Stimulated activated CD4-positive, alpha-beta T cell treated with anti-CD3 and anti-CD28 coated beads, Interleukin-15, amount 100 ng/mL, for 48 hours (primary cell): ENCODE results near the gene FAAH.

Experiments
- DNase-seq, 2 donors: peaks; one replicate each; pipeline ENCODE4 v3.0.0-alpha.2; 2020; ENCODE audit warnings: low read depth in 2 of 2

Gene FAAH

DNA sequence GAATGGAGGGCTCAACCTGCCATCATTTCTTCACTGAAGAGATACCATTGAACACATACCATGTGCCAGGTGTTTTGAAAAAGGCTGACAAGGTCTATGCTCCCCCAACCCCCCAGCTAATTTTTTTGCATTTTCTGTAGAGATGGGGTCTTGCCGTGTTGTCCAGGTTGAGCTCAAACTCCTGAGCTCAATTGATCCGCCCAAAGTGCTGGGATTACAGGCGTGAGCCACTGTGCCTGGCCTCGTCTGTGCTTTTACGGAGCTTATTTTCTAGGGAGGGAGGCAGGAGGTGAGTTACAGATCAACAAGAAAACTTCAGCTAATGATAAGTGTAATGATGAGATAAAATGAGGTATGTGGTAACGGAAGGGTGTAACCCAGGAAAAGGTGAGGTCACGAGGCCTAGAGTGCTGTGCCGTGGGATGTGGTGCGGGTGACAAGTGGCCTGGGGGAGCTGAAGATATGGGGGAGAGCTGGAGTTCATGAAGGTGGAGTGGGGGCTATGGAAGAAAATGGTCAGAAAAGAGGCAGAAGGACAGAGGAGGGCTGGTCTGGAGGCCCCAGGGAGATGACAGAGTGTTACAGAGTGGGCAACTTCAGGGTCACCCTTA, 28.2 kb downstream of the FAAH start:
- DNase-seq: no peak

GRCh38 chr1:46423574-46424240, 29.6 kb downstream of the FAAH start:
- DNase-seq: no peak

GRCh38 chr1:46424730-46425129, 30.6 kb downstream of the FAAH start:
- no peak for DNase-seq

DNA sequence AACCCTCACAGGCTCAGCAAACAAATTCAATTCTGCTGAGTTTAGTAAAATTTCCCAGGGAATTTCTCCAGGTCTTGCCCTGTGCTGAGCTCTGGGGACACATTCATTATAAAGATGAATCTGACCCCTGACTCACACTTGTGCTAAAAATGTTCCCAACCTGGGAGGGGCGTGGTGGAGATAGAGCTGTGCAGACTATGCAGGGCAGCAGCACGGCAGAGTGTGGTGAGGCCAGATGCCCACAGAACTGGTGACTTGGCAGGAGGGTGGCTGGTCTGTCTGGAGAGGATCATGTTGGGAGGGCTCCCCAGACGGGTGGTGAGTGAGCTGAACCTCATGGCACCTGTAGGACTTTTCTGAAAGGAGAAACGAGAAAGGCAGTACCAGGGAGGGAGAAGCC, 31.6 kb downstream of the FAAH start:
- no peak for DNase-seq

GRCh38 chr1:46427541-46427940, 33.4 kb downstream of the FAAH start:
- DNase-seq: no peak

- DNase-seq: no peak
Observed at GRCh38 chr1:46429436-46429835, 35.3 kb downstream of the FAAH start.

GRCh38 chr1:46431695-46432094, 37.6 kb downstream of the FAAH start:
- no peak for DNase-seq

DNA sequence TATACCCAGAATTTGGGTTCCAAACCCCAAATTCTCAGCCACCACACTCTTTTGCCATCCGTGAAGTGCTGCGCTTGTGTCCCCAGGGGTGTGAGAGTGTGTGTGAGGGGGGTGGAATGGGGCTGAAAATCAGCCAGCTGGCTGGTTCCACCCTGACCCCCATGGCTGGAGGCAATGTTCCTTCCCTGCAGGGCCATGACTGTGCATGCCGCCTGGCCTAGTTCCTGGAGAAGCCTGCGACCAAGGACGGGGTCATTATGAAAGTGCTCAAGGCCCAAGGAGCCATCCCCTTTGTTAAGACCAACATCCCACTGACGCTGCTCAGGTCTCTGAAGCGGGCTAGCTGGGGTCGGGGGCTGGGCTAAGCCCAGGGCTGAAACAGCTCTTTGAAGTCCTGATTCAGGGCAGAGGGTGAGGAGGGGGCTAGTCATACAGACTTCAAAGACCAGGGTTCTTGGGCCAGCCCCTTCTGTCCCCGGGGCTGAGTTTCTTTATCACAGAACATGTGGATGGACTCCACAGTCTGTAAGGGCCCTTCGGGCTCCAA, 38.7 kb downstream of the FAAH start:
- no peak for DNase-seq

DNA sequence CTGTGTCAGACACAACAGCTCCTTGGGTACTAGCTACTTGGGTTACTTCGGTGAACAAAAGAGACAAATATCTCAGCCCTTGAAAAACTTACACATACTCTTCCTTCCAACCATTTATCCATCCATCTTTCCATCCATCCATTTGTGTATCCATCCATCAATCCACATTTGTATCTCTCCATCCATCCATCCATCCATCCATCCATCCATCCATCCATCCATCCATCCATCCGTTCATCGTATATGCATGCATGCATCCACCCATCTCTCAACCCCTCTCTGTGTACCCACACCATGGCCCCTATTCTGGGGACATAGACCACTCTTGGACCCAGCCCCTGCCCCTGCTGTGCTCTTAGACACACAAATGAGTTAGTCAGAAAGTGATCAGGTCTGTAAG, 40.2 kb downstream of the FAAH start:
- DNase-seq: no peak

GRCh38 chr1:46436844-46437243, 42.7 kb downstream of the FAAH start:
- DNase-seq: no peak

- no peak for DNase-seq
Observed at GRCh38 chr1:46437723-46438122, 43.6 kb downstream of the FAAH start.

- DNase-seq: no peak
Observed at GRCh38 chr1:46438346-46438745, 44.2 kb downstream of the FAAH start.

DNA sequence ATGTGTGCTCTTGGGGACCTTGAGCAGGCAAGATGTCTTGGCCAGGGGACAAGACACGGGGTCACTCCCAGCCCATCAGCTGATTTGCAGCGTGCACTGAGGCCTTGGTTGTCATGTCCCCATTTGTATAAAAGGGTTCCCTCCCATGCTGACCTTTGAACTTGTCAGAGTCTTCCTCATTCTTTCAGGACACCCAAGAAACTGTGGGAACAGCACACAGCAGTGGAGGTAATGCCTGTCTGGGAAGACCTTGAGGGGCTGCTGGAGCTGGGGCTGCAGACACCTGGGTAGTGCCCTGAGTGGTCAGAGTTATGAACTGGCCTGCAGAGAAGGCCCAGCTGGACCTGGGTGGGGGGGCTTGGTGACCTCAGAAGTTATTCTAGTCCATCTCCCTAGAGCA, 46.4 kb downstream of the FAAH start:
- DNase-seq: no peak

DNA sequence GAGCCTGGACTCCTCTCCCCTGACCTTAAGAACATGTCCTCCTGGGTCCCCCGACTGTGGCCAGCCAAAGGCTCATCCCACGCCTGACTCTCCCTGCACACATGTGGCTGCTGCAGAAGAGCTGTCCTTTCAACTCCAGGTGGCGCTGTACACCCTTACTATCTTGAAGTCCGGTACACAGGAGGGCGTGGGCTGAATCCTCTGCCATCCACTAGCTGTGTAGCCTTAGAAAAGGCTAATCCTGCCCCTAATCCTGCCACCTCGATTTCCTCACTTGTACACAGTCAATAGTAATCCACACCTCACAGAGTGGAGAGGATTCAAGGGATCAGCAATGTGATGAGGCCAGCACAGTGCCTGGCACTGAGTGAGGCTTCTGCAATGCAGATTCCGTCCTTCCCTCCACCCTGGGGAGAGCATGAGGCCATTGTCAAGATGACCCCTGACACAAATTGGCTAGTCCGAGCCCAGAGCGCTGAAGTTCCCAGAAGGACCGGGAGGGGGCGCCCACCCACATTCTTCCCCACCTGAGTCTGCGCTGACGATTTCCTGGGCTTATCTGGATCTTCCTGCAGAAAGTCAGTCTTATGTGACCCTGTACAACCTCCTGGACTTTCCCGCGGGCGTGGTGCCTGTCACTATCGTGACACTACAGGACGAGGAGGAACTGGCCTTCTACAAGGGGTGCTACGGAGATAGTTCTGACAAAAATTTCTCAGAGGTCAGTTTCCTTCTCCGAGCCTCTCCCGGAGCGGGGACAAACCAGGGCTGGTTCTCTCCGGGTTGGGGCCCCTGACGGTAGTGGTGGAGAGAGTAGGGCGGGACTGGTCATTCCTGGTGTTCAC, 48.4 kb downstream of the FAAH start:
- DNase-seq: peak; percentile 49 to 64

GRCh38 chr1:46444466-46444865, 50.3 kb downstream of the FAAH start:
- no peak for DNase-seq

GRCh38 chr1:46445773-46446256, 51.7 kb downstream of the FAAH start:
- no peak for DNase-seq

DNA sequence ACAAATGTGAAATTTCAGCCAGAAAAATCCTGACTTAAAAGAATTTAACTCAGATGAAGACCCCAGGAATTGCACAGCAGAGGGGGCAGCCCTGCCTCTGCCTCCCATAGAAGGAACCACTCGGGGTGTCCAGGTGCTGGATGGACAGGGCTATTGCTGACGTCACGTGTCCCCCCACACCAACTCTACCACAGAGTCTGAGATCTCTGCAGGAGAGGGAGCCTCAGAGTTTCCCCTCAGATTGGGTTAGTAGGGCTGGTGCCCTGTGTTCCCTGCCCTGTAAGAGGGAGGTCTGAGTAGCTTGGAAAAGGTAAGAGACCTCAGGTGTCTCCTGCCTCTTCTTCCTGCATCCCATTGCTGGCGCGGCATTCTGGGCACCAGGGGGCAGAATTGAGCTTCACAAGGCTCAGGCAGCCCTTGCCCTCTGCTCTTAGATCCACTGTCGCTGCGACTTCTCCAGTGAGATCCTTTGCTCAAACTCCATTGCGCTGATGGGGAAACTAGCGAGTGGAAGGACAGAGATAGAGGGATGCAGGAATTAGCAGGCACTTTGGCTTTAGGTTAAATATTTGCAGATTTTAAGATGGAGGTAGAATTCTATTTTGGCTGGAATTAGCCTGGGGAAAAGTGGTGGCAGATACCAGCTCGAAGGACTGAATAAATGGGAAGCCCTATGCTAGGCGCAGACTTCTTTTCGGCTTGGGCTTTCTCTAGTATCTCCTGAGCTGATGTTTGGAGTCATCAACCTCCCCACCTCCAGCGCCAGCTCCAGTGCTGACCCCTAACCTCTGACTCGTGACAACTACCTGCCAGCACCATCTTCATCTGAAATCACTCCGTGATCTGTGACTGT, 52.8 kb downstream of the FAAH start:
- DNase-seq: peak; percentile 58 to 76

DNA sequence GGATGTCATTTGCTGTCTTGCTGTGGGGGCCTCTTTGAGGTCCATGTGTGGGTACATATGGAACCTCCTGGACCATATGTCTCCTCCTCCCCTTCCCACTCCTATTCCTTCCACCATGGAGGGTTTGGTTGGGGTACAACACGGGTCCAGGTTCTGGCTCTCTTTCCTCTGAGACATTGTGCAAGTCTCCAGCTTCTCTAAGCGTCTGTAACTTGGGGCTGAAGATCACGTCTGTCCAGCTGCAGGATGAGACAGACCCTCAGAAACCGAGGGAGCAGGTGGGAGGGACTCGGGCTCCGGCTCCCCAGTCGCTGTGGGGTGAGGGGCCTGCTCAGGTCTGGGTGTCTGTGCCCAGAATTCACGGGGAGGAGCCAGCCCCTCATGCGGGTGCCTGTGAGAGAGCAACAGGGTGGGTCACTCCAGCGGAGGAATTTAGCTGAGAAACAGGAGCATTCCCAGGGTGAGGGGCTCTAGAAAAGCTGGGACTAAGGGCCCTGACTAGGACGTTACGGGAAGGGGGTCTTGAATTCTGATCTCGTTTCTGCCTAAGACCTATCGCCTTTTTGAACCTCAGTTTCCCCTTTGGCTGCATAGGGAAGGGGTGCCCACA, 53.5 kb downstream of the FAAH start:
- no peak for DNase-seq

DNA sequence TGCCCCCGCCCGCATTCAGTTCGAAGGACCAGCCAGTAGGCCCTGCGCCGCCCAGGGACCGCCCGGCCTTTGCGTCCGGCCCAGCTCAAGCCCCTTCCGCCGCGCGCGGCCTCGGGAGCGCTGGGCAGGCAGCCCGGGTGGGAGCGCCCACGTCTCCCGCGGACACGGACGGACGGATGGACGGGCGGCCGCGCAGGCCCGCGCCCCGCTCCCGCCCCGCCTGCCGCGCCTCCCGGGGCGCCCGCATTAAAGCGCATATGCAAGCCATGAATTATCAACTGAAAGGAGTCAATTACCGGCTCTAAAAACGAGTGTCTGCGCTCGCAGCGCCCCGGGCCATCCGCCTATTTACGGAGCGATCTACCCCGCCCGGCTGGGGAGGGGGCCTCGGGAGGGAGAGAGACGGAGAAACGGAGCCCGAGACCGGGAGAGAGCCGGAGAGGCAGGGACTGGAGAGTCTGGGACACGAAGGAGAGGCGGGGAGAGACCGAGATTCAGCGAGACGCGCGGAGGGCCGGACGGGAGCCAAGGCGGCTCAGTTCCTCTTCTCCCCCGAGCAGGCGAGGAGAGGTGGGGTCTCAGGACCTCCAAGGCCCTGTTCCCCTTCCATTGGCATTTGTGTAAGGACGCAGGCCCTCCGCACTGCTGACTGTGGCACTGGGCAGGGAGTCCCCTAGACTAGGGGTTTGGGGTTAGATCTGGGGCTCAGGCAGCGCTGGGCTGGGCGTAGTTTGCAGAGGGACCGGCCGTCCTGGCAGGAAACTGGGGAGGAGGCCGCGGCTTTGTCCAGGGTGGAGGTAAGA, 54.2 kb downstream of the FAAH start:
- no peak for DNase-seq
